Activated T-helper 1 cell treated with Interleukin-2 at 50 U/mL for 16 hours (primary cell): ENCODE data around the gene FAR2.
"Not testable (repeated sequence)": the region's sequence is repeated elsewhere in the genome, so short reads cannot be mapped to it uniquely, and the experiment has no call there.

Source experiments
- DNase-seq: peaks from one replicate; pipeline ENCODE4 v3.0.0-alpha.2; 2020; ENCODE audit warnings: low read depth

Gene FAR2

DNA sequence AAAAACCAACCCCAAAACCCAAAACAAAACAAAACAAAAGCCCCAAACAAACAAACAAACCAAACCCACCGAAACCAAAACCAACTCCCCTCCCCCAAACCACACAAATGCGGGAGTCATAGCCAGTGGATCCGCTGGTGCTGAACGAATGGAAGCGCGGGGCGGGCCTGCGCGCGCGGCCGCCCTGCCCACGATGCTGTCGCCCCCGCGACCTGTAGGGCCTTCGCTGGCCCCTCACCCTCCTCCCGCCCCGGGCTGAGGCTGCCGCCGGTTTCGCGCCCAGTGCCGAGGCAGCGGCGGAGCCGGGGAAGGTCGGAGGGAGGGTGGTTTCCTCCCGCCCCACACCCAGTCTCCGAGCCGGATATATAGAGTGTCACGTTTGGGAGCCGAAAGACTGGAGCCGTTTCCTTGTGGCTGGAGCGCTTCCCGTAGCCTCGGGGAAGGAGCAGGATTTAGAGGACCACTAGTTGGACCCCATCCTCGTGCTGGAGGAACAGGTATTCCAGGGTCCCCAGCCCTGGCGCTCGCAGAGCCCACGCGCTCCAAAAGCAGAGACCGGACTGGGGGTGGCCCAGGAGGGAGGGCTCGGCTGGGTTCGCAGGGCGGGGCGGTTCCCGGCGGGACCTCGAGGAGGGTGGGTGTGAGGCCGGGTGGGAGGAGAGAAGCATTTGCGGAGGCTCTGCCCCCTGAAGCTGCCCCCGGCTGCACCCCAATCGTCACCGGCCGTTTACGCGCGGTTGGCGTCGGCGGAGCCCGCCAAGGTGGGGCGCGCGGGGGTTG, at the start of gene FAR2:
Gene FAR2, plus strand, starts transcription at position 368 of the 780 bp plus-strand sequence. CDS start 121,172 bp downstream, outside the sequence.
- DNase-seq, result peak; percentile 37

DNA sequence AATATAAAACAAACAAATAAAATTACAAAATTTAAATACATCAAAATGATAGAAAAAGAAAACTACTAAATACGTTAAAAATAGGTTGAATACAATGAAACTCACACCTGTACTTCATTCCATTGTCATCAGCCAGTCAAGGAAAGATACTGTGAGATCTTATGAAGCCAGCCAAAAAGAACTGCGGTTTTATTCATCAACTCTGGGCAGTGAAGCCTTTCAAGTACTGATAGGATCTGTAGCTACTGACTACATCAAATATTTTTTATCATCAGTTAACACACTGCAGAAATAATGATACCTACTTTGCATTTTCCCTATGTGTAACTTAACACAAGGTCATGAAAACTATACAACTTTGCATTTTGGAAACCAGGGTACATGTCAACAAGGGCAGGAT, 46.3 kb upstream of the FAR2 start:
- no peak for DNase-seq

DNA sequence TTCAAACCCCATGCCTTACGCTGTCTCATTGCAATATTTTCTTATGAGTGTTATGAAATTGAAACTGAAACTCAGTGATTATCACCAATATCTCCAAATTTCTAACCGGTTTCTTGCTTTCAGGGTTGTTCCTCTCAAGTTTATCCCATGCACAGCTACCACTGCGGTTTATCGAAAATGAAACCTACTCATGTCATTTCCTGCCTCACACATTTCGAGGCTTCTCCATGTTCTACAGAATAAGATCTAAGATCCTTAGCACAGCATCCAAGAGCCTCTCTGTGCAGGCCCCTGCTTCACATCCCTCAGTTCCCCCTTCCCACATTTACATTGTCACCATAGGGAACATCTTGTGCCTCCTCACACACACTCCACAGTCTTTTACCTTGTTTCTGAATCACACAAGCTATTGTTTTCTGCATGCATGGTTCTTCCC, 45.5 kb upstream of the FAR2 start:
- DNase-seq, result peak; percentile 7

DNA sequence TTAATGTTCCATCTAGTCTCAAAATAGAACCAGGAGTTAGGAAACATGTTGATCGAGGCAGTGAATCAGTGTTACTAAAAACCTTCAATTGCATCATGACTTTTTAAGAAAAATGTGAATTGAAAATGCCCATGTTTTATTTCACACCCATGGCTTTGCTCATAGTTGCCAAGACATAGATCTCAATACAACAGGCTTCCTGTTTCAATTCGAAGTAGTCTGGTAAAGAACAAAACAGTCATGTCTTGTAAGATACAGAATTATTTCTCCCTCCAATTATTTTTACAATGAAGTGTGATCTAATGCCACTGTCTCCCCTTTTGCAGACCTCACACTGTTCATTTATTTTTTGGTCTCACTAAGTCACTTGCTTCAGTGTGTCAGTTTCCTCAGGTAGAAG, 44.6 kb upstream of the FAR2 start:
- DNase-seq, result no peak

DNA sequence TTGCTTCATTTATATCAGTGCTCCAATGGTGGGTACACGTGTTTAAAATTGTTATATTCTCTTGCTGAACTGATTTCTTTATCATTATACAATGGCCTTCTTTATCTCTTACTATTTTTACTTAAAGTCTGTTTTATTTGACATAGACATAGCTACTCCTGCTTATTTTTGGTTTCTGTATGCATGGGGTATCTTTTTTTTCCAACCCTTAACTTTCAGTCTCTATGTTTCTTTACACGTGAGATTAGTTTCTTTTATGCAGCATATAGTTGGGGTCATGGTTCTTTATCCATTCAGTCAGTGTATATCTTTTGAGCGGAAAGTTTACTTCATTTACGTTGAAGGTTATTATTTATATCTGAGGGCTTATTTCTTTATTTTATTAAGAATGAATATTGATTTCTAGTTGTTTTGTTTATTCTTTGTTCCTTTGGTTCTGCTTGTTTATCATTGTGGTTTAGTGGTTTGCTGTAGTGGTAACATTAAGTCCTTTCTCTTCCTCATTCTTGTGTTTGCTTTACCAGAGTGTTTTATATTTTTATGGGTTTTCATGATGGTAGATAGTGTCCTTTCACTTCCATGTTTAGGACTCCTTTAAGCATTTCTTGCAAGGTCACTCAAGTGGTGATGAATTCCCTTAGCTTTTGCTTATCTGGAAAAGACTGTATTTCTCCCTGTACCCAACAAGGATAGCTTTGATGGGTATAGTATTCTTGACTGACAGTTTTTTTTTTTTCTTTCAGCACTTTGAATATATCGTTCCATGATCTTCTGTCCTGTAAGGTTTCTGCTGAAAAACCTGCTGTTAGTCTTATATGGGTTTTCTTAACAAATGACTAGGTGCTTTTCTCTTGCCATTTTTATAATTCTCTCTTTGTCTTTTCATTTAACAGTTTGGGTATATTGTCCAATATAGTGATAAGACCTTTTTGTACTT, 38.3 kb upstream of the FAR2 start:
- DNase-seq, result no peak

DNA sequence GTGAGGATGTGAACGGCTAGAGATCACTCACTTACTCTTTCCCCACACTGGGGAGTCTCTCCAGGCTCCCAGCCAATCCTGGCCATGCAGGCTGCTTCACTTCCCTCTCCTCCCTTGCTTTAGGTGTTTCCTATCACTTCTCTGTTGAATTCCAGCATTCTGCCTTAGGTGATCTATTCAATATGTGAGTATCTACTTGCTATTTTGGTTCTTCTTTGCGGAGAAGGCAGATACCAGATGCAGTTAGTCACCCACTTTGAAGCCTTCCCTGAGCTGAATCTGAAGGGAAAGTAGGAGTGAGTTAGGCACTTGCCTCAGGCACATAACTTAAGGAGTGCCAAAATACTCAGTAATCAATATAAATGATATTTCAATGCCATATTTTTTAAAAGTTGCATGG, 36.0 kb upstream of the FAR2 start:
- no peak for DNase-seq

DNA sequence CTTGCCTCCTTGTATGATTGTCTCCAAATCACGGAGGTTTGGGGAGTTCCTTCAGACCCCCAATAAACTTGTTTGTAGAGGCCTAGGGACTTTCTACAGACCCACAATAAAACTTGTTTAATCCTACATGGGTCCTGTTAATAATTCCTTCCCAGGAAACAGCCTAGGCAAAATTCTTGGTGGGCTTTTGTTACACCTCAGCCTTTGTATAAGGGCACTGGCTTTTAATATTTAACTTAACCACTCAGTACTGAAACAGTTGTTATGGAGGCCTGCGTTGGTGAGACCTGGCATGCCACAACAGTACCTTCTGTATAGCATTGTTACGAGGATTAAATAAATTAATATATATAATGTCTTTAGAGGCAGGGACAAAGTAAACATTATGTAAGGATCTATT, 32.7 kb upstream of the FAR2 start:
- no peak for DNase-seq

DNA sequence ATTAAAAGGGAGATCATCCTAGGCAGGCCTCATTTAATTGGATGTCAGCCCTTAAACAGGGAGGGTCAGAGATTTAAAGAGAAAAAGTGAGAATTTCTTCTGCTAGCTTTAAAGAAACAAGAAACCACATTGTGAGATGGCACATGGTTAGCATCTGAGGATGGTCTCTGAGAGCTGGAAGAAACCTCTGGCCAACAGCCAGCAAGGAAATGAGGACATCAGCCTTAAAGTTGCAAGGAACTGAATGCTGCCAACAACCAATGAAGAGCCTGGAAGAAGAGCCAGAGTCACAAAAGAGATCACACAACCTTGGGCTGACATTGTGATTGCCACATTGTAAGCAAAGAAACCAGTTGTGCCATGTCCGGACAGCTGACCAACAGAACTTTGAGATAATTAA, 17.5 kb upstream of the FAR2 start:
- no peak for DNase-seq

DNA sequence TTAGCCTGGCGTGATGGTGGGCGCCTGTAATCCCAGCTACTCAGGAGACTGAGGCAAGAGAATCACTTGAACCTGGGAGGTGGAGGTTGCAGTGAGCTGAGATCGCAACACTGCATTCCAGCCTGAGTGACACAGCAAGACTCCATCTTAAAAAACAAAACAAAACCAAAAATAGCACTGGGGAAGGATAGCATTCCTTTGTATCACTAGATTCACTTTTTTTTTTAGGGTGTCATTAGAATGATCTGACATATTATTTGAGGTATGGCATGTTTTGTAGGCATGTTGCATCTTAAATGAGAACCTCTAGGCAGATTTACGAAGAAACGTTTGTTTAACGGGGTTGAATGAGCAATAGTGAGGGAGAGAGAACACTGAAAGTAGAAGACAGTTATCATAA, 16.8 kb upstream of the FAR2 start:
- no peak for DNase-seq

DNA sequence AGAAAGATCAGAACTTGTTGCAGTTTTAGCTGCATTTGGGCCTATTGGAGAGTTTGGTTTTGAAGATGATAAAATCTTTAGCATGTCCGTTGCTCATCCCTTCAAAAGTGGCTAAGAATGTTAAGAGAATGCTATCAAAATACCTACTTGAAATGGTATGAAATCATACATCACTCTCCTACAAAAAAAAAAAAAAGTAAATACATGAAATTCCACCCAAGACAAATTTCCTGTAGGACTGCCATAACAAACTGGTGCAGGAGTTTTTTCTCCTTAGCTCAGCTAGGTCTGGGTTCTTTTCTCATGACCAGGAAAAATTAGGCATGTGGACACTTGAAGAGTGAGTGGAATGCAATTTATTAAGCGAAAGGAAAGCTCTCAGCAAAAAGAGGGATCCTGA, 15.9 kb upstream of the FAR2 start:
- no peak for DNase-seq

DNA sequence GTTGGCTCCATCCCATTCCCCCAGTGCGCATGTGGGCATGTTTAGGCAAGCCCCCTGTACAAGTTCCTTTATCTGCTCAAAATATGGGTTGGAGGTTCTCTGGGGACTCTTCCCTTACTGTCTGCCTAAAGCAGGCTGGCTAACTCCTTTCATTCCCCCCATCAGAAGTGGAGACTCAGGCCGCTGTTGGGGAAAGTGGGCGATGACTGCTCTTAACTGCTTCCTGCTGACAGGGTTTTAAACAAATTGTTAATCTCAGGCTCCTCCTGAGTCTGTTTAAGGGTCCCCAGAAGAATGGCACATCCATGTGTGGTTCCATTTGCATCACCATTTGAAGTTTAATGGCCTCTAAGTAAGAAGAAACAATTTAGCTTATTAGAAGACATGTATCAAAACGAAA, 15.4 kb upstream of the FAR2 start:
- no peak for DNase-seq

DNA sequence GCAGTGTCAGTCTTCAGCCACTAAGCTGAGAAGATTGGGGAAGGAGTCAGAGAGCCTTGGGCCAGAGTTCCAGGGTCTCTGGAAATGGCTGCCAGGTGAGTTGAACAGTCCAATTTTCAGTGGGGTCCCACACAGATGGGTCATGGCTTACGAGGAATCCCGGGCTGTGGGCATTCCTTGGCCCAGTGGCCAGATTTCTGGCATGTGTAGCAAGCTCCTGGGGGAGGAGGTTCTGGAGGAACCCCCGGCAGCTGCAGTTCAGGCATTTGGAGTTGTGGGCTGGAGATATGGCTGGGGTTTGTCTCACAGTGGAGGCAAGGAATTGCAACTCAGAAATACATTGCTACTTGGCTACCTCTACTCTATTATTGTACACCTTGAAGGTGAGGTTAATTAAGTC, 10.8 kb upstream of the FAR2 start:
- not testable (repeated sequence) for DNase-seq

DNA sequence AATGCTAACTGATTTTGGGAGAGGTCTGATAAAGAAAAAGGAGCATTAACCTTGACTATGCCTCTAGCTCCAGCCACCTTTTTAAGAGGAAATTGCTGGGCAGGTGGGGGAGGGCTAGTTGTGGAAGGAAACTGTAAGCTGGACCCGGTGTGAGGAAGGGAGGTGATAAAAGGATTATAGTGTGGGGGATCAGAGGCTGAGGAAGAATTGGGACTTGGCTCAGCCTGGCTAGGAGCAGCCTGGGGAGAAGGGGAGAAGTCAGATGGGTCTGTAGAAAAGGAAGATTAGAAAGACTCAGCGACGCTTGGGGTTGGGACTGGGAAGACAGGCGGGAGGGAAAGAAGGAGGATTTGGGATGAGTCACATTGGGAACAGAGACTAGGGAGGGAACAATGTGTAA, 10.2 kb upstream of the FAR2 start:
- DNase-seq, result not testable (repeated sequence)

DNA sequence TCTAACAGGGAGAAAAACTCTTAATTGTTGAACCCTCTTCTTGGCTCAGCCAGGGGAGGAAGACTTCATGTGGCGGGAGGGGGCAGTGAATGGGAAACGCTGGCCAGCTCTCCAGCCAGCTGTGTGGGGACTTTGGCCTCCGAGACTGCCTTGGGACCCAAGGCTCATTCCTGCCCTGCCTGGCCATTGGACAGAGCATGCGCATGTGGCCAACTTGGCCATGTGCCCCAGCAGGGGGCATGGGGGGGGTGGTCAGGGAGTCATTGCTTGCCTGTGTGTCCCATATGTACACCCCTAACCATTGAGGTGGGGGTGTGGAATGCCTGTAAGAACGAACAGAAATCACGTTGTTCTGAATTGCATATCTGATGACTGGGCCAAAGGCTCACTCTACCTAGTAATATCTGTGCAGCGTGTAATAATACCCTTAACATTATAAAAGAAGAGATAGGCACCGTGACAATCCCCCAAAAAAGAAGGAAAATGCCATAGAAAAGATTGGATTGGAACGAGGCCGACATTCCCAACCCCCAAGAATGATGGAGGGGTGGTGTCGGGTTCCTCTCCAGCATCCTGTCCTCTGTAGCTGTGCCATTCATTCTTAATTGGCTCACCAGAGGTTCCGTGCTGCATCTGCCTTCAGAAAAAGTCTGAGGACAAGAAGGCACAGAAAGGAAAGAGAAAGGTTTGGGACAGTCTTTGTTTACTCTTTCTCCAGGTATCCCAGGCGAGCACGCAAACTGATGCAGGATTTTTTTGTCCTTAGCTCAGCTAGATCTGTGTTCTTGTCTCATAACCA, 3.5 kb upstream of the FAR2 start:
- DNase-seq, result no peak

DNA sequence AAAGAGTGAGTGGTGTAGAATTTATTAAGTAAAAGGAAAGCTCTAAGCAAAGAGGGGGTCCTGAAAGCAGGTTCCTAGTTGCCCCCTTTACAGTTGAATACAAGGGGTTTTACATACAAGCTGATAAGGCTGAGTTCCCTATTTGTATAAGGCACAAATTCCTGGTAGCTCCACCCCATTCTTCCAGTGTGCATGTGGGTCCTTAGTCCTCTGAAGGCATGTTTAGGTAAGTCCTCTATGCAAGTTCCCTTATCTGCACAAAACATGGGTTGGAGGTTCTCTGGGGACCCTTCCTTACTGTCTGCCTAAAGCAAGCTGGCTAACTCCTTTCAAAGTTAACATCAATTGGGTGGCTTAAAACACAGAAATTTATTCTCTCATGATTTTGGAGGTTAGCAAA, 2.9 kb upstream of the FAR2 start:
- DNase-seq, result no peak

DNA sequence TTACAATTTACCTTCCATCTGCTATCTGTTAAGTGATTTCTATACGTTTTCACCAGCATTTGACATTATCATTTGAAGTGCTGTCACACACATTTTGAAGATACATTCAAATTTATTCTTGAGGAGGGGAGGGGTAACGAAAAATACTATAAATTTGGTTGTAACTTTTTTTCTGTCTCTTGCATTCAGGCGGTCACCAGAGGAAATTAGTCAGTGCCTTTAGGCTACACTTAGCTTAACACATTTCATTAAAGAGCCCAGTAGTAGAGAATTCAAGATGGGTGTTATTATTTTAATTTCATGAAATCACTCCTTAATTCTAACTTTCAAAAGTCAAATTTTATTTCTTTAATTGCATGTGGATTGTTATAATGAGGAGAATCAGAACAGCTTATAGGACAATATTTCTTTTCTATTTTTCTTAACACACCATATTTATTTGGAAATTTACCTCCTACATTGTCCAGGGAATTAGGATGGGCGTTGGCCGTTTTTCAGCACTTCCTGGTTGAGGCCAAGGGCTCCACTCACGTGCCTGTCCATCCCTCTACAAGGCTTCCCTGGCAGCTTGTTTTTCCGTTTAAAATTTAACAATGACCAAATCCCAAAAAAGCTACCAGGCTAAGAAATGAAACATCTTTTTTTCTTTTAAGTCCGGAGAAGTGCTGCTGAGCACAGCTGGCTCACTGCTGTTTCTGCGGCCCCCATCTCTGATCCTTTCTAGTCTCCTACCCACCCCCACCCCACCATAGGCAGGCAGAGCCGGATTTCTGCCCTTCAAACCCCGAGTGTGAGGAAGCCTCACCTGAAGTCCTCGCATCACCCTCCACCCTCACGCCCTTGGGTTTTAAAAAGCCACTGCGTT, 1.1 kb upstream of the FAR2 start:
- no peak for DNase-seq

DNA sequence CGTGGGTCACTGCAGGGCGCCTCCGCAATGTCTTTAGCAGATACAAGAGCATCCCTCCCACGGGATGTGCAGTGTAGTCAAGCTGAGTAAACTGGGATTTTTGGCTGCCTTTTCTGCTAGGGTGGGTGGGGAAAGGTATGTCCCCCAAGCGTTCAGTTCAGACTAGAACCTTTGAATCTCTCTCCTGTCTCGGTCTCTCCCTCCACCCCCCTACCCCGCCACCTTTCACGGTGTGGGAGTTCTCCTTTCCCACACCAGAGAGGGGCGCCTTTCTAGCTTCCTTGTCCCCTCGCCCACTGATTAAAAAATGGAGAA, 525 bp upstream of the FAR2 start:
- DNase-seq, result no peak

DNA sequence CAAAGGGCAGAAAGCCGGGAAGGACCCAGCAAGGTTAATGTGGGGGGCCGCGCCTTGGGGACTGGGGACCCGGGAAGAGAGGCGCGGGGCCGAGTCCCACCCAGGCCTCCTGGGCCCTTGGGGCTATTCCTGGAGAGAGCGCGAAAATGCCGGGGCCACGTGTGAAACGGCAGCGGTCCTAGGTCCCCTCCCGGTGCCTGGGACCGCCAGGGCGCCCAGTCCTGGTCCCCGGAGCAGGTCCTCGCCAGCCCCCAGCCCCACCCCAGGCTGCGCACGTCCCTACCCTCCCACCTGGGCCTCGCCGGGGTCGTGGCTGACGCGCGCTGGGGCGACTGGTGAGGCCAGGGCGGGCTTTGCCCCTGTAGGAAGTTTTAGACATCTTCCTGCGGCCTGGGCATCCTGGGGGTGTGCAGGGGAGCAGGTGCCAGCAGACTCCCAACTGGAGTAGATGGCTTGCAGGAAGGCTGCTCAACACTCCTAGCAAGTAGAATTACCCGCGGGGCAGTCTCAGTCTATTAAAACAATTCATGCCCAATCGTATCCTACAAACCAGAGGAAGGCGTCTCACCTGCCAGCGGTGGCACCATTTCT, 708 bp downstream of the FAR2 start:
- no peak for DNase-seq

DNA sequence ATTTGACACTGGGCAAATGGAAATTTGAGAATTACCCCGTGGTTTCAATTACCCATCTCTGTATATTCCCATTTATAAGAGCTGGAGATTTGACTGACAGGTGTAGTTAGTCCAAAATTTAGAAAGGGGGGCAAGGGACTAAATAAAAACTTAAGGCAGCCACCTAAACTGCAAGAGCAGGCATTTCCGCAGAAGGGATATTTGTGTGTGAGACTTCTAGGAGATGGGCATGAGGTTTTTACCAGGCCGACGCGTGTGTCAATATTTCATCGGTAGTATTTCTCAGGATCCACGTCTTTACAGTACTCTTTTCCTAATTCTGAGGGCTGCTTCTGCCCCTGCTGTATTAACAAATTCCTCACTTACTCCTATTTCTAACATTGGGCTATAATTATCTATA, 1.4 kb downstream of the FAR2 start:
- no peak for DNase-seq

DNA sequence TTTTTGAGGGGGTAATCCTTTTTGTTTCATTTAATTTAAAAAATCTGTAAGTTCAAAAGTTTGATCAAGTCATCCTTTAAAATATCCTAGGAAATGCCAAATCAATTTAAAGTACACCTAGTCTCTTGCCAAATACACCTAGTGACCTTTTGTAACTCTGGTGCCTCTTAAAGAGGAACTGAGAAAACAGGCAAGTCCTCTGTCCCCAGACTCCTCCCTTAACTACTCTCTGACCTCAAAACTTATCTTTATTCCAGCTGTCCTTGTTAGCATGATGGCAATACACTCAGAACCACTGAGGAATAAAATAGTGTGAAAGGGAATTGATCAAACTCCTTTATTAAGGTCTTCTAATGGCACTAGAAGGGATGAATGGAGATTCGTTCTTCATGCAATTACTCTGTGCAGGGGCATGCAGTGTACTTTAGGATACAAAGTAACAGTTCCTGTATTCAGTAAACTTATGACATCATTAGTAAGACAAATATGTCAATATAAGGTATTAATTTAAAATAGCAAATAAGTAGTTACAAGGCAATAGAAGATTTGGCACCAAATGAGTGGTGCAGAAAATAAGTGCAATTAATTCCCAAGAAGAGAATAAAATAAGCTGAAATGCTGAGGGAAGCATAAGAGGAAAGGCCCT, 3.3 kb downstream of the FAR2 start:
- DNase-seq, result no peak
